DOHH2 (cell line): Measurements from ENCODE around the gene ZNRF2.
A peak's percentile ranks its signal among the peaks of the same experiment; 100 is the strongest.

Experiments
- H3F3A ChIP-seq: fragments of 200-600 bp; sonication (generic), shearing (Covaris generic); 2 replicates; pipeline ENCODE4 v1.6.0; 2016; ENCODE audit warnings: antibody characterized with exemption, mild to moderate bottlenecking; ENCODE audit not compliant: control insufficient read depth, insufficient read depth
- H3K27ac ChIP-seq: fragments of 200-600 bp; sonication (generic); 2 replicates; pipeline ENCODE4 v1.5.1; 2014; ENCODE audit warnings: low read depth, mild to moderate bottlenecking, low read length, moderate library complexity
- H3K27me3 ChIP-seq: fragments of 200-600 bp; sonication (generic); 2 replicates; pipeline ENCODE4 v1.6.1; 2014; ENCODE audit warnings: mild to moderate bottlenecking, low read length, mixed read lengths; ENCODE audit not compliant: control insufficient read depth
- H3K36me3 ChIP-seq: fragments of 200-600 bp; sonication (generic); 2 replicates; pipeline ENCODE4 v1.6.1; 2014; ENCODE audit warnings: mild to moderate bottlenecking, low read length, moderate library complexity, mixed read lengths; ENCODE audit not compliant: control insufficient read depth
- H3K4me1 ChIP-seq: fragments of 200-600 bp; sonication (generic); 2 replicates; pipeline ENCODE4 v1.6.1; 2014; ENCODE audit warnings: mild to moderate bottlenecking, low read length, mixed read lengths; ENCODE audit not compliant: control insufficient read depth
- H3K4me2 ChIP-seq: fragments of 200-600 bp; sonication (generic); 2 replicates; pipeline ENCODE4 v1.6.0; 2014; ENCODE audit warnings: mild to moderate bottlenecking, low read length, moderate library complexity
- H3K4me3 ChIP-seq: fragments of 200-600 bp; sonication (generic); 2 replicates; pipeline ENCODE4 v1.5.1; 2014; ENCODE audit warnings: mild to moderate bottlenecking, low read length, mixed read lengths
- H3K79me2 ChIP-seq: fragments of 200-600 bp; sonication (generic); 2 replicates; pipeline ENCODE4 v1.6.1; 2014; ENCODE audit warnings: mild to moderate bottlenecking, low read length, mixed read lengths; ENCODE audit not compliant: control insufficient read depth
- H3K9me2 ChIP-seq: fragments of 200-600 bp; sonication (generic); replicated peaks from 2 replicates; pipeline ENCODE4 v1.6.1; 2014; ENCODE audit warnings: mild to moderate bottlenecking, low read length, mixed read lengths; ENCODE audit not compliant: control insufficient read depth
- H3K9me3 ChIP-seq: fragments of 200-600 bp; sonication (generic); 2 replicates; pipeline ENCODE4 v1.6.1; 2014; ENCODE audit warnings: antibody characterized with exemption, low read length, mixed read lengths; ENCODE audit not compliant: control insufficient read depth, insufficient read depth
- H4K20me1 ChIP-seq: fragments of 200-600 bp; sonication (generic); 2 replicates; pipeline ENCODE4 v1.6.0; 2014; ENCODE audit warnings: low read depth, mild to moderate bottlenecking, antibody characterized with exemption, low read length, moderate library complexity; ENCODE audit not compliant: control insufficient read depth, insufficient read depth
- EZH2phosphoT487 ChIP-seq: fragments of 200-600 bp; sonication (generic); IDR thresholded peaks from 2 replicates; pipeline ENCODE4 v1.6.1; 2017; ENCODE audit warnings: borderline replicate concordance, mild to moderate bottlenecking, antibody characterized with exemption, low read length, moderate library complexity, mixed read lengths
- TF ChIP-seq, protein P1 (sequence below): fragments of 200-600 bp; sonication (generic); IDR thresholded peaks from one replicate; pipeline ENCODE4 v1.5.1; 2014; ENCODE audit warnings: antibody characterized with exemption, mild to moderate bottlenecking, low read depth, low read length; ENCODE audit not compliant: poor library complexity, severe bottlenecking

Gene ZNRF2

DNA sequence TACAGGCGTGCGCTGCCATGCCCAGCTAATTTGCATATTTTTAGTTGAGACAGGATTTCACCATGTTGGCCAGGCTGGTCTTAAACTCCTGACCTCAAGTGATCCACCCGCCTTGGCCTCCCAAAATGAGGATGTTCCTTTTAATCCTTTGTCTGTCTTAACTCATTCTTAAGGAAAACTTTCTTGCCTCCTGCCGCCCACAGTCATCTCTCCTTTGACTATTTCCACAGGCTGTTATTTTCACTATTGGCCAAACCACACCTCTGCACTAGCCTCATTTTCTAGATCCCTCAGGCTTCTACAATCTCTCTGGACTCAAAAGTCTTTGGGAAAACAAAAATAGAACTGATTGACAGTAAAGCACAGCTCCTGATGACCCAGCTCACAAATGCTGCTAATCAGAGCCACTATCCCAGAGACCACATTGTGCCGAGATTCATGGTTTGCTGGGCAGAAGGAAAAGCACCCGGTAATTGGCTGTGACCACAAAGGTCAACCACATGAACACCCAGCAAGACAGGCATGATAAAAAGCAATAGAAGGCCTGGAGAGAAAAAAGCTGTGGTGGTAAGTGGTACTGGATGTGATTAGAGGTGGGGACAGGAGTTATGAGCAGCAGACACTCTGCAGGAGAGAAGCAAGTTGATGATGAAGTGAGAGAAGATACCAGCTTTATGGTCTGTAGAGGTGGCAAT, 44.1 kb upstream of the ZNRF2 start:
- Histone ChIP-seq H4K20me1 (no peaks in the 10 kb centered on the region), H3K9me2 (no peaks in the 10 kb centered on the region), H3K36me3 (no peaks in the 10 kb centered on the region; the same call in 1 of the 2 replicates), H3K79me2 (no peaks in the 10 kb centered on the region), H3K4me2 (peak overlapping the region; percentile 29), H3K9me3 (no peaks in the 10 kb centered on the region), H3K27me3 (no peaks in the 10 kb centered on the region), H3F3A (peaks cover 5% of the 10 kb centered on the region), H3K4me1 (peaks cover 56% of the 10 kb centered on the region), H3K27ac (peak overlapping the region; percentile 75), H3K4me3 (peak overlapping the region; percentile 27)
- TF ChIP-seq EZH2phosphoT487, result no peak
- TF ChIP-seq, protein P1, sequence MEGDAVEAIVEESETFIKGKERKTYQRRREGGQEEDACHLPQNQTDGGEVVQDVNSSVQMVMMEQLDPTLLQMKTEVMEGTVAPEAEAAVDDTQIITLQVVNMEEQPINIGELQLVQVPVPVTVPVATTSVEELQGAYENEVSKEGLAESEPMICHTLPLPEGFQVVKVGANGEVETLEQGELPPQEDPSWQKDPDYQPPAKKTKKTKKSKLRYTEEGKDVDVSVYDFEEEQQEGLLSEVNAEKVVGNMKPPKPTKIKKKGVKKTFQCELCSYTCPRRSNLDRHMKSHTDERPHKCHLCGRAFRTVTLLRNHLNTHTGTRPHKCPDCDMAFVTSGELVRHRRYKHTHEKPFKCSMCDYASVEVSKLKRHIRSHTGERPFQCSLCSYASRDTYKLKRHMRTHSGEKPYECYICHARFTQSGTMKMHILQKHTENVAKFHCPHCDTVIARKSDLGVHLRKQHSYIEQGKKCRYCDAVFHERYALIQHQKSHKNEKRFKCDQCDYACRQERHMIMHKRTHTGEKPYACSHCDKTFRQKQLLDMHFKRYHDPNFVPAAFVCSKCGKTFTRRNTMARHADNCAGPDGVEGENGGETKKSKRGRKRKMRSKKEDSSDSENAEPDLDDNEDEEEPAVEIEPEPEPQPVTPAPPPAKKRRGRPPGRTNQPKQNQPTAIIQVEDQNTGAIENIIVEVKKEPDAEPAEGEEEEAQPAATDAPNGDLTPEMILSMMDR, result no peak

DNA sequence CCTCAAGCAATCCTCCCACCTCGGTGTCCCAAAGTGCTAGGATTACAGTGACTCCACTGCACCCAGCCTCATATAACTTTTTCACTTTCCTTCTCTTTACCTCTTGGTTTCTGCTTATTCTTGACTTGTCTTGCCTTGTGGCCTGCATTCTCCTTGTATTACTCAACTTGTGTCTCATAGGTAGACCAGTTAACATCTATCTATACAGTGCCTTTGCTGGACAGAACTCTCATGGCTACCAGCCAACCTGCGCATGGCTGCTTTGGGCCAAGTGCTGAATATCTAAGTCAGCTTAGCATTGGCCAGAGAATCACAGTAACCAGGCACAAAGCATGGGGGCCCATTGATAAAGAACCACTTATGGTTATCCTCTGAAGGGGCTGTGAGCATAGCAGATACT, 42.6 kb upstream of the ZNRF2 start:
- Histone ChIP-seq H3K4me1 (peaks cover 50% of the 10 kb centered on the region), H3K9me2 (no peaks in the 10 kb centered on the region), H4K20me1 (no peaks in the 10 kb centered on the region), H3K27ac (no peak overlapping the region), H3K4me3 (no peak overlapping the region), H3K79me2 (no peaks in the 10 kb centered on the region), H3K27me3 (no peaks in the 10 kb centered on the region), H3F3A (peaks cover 5% of the 10 kb centered on the region), H3K9me3 (no peaks in the 10 kb centered on the region), H3K4me2 (no peak overlapping the region), H3K36me3 (no peaks in the 10 kb centered on the region; the same call in 1 of the 2 replicates)
- TF ChIP-seq, protein P1, result no peak
- no peak for TF ChIP-seq EZH2phosphoT487

DNA sequence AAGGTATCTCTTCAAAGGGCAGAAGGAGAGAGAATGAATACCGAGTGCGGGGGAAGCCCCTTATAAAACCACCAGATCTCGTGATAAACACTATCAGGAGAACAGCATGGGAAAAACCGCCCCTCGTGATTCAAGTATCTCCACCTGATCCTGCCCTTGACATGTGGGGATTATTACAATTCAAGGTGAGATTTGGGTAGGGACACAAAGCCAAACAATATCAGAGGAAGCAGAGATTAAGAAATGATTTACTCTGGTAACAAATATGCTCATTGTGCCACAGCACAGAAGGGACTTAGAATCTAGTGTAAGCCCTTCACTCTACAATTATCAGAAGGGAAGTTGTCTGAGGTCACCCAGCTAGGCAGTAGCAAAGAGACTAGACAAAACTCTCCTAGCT, 40.1 kb upstream of the ZNRF2 start:
- Histone ChIP-seq H3K4me1 (peaks cover 48% of the 10 kb centered on the region), H3K79me2 (no peaks in the 10 kb centered on the region), H3F3A (peaks cover 2% of the 10 kb centered on the region; the same call in 1 of the 2 replicates), H3K4me2 (no peak overlapping the region), H3K36me3 (no peaks in the 10 kb centered on the region), H3K9me3 (no peaks in the 10 kb centered on the region), H3K27ac (no peak overlapping the region), H3K9me2 (no peaks in the 10 kb centered on the region), H4K20me1 (no peaks in the 10 kb centered on the region), H3K4me3 (no peak overlapping the region), H3K27me3 (no peaks in the 10 kb centered on the region)
- TF ChIP-seq, protein P1, result no peak
- no peak for TF ChIP-seq EZH2phosphoT487
